Bone marrow (tissue), 2 donors: ENCODE results near the gene CLDN22.

Source experiments
- DNase-seq, 2 donors: peaks; one replicate each; lab custom pipeline; 2025; lab: John Stamatoyannopoulos, UW

CLDN22 gene

GRCh38 chr4:183320211-183321059 lies at the start of gene CLDN22:
Gene CLDN22 (minus strand): TSS chr4:183320276. CDS start chr4:183320218, 58 bp downstream.
- no peak for DNase-seq

- DNase-seq = no peak
These were observed 49.0 kb upstream of the CLDN22 start for GRCh38 chr4:183369073-183369472.

- DNase-seq = no peak
These were observed 46.2 kb upstream of the CLDN22 start for GRCh38 chr4:183366206-183366835.

- DNase-seq = no peak
These were observed 43.9 kb upstream of the CLDN22 start for GRCh38 chr4:183364025-183364424.

GRCh38 chr4:183362916-183363542 lies 43.0 kb upstream of the CLDN22 start:
- no peak for DNase-seq

- no peak for DNase-seq
These were observed 42.0 kb upstream of the CLDN22 start for GRCh38 chr4:183362036-183362435.

GRCh38 chr4:183360161-183360919 lies 40.3 kb upstream of the CLDN22 start:
- no peak for DNase-seq

- no peak for DNase-seq
These were observed 38.2 kb upstream of the CLDN22 start for GRCh38 chr4:183358215-183358755.

- DNase-seq = no peak
These were observed 37.0 kb upstream of the CLDN22 start for GRCh38 chr4:183356931-183357675.

- no peak for DNase-seq
These were observed 36.2 kb upstream of the CLDN22 start for GRCh38 chr4:183356173-183356830.

- DNase-seq = no peak
These were observed 35.3 kb upstream of the CLDN22 start for GRCh38 chr4:183355405-183355804.

- no peak for DNase-seq
These were observed 34.1 kb upstream of the CLDN22 start for GRCh38 chr4:183354219-183354618.

GRCh38 chr4:183353557-183353956 lies 33.5 kb upstream of the CLDN22 start:
- no peak for DNase-seq

GRCh38 chr4:183352546-183352945 lies 32.5 kb upstream of the CLDN22 start:
- DNase-seq = no peak

GRCh38 chr4:183350317-183351071 lies 30.4 kb upstream of the CLDN22 start:
- DNase-seq = no peak

GRCh38 chr4:183349673-183350072 lies 29.6 kb upstream of the CLDN22 start:
- no peak for DNase-seq

- no peak for DNase-seq
These were observed 28.9 kb upstream of the CLDN22 start for GRCh38 chr4:183348706-183349659.

- no peak for DNase-seq
These were observed 28.1 kb upstream of the CLDN22 start for GRCh38 chr4:183348136-183348535.

GRCh38 chr4:183347566-183347965 lies 27.5 kb upstream of the CLDN22 start:
- DNase-seq = no peak
